ENCODE measurements around the gene POP4.

GRCh38 chr19:29617366-29618266 lies 11.5 kb downstream of the POP4 start:
- TF ChIP-seq, protein P1, sequence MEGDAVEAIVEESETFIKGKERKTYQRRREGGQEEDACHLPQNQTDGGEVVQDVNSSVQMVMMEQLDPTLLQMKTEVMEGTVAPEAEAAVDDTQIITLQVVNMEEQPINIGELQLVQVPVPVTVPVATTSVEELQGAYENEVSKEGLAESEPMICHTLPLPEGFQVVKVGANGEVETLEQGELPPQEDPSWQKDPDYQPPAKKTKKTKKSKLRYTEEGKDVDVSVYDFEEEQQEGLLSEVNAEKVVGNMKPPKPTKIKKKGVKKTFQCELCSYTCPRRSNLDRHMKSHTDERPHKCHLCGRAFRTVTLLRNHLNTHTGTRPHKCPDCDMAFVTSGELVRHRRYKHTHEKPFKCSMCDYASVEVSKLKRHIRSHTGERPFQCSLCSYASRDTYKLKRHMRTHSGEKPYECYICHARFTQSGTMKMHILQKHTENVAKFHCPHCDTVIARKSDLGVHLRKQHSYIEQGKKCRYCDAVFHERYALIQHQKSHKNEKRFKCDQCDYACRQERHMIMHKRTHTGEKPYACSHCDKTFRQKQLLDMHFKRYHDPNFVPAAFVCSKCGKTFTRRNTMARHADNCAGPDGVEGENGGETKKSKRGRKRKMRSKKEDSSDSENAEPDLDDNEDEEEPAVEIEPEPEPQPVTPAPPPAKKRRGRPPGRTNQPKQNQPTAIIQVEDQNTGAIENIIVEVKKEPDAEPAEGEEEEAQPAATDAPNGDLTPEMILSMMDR (IDR thresholded peaks at IDR 0.05; ENCODE audit: low read length): no peak
- no peak for TF ChIP-seq EZH2 (IDR thresholded peaks at IDR 0.05; ENCODE audit: borderline replicate concordance, low read length)
